H1 (cell line): ENCODE measurements around the gene GNG4. TPM values are rescaled to one million over a fixed set of nuclear protein-coding genes. Genes with fewer than 3 reads are reported as not detected.

Experiments
- CTCF ChIA-PET: fragments of 300-600 bp; sonication (Branson Sonifier 250); formaldehyde crosslinking; loops from one replicate; lab custom pipeline; 2021; ENCODE audit not compliant: partially characterized antibody; lab: Charles Lee
- POLR2A ChIA-PET: fragments of 300-600 bp; sonication (Branson Sonifier 250); formaldehyde crosslinking; loops from one replicate; lab custom pipeline; 2021; ENCODE audit warnings: inconsistent platforms; ENCODE audit not compliant: partially characterized antibody; lab: Charles Lee
- DNase-seq, 2 experiments: peaks; one replicate each; pipeline versions ENCODE4 v3.0.0 to v3.0.0-alpha.2; 2010 to 2022; ENCODE audit warnings: low spot score in 2 of 2, low read depth in 1 of 2, mixed read lengths in 1 of 2
- FAIRE-seq: peaks from 2 replicates; lab custom pipeline; 2011; peaks lifted over from hg19 to GRCh38; lab: Jason Lieb, UNC
- H2AFZ ChIP-seq: 2 replicates; pipeline ENCODE4 v1.8.1; 2012; ENCODE audit warnings: low read length, inconsistent platforms
- H2AK5ac ChIP-seq: 2 replicates; pipeline ENCODE4 v1.6.1; 2013; ENCODE audit warnings: low read depth, low read length
- H2BK120ac ChIP-seq: replicated peaks from 2 replicates; pipeline ENCODE3; 2013; ENCODE audit warnings: low read depth, low read length, inconsistent platforms
- H2BK12ac ChIP-seq: 2 replicates; pipeline ENCODE4 v1.6.1; 2013; ENCODE audit warnings: low read depth, low read length
- H2BK15ac ChIP-seq: 2 replicates; pipeline ENCODE4 v1.6.1; 2013; ENCODE audit warnings: low read length
- H2BK20ac ChIP-seq: 2 replicates; pipeline ENCODE4 v1.6.1; 2013; ENCODE audit warnings: low read length
- H2BK5ac ChIP-seq: 2 replicates; pipeline ENCODE4 v1.6.1; 2013; ENCODE audit warnings: low read depth, low read length
- H3K14ac ChIP-seq: 2 replicates; pipeline ENCODE4 v1.6.1; 2013; ENCODE audit warnings: inconsistent platforms; ENCODE audit not compliant: insufficient read length
- H3K18ac ChIP-seq: 2 replicates; pipeline ENCODE4 v1.6.1; 2013; ENCODE audit warnings: low read length; ENCODE audit errors: extremely low read depth
- H3K23ac ChIP-seq: 2 replicates; pipeline ENCODE4 v1.6.1; 2013; ENCODE audit warnings: inconsistent platforms; ENCODE audit not compliant: insufficient read length
- H3K23me2 ChIP-seq: 2 replicates; pipeline ENCODE4 v1.6.1; 2013; ENCODE audit warnings: low read depth, low read length
- H3K27ac ChIP-seq: 2 replicates; pipeline ENCODE4 v1.6.1; 2011; ENCODE audit warnings: low read depth, low read length, inconsistent platforms
- H3K27me3 ChIP-seq, 4 experiments: replicated peaks in 1 of 4; 1 replicate in 1 of 4; 2 replicates in 3 of 4; pipeline versions ENCODE4 v1.6.1 to v1.8.1; 2011 to 2013; ENCODE audit warnings: low read length in 3 of 4, mild to moderate bottlenecking in 3 of 4, inconsistent platforms in 2 of 4, mixed read lengths in 2 of 4, moderate library complexity in 1 of 4; ENCODE audit not compliant: control insufficient read depth in 3 of 4, insufficient read depth in 3 of 4; ENCODE audit errors: extremely low read depth in 1 of 4
- H3K36me3 ChIP-seq, 4 experiments: 2 replicates each; pipeline versions ENCODE4 v1.6.1 to v1.8.1; 2011 to 2013; ENCODE audit warnings: mild to moderate bottlenecking in 4 of 4, low read length in 3 of 4, moderate library complexity in 2 of 4, control low read depth in 1 of 4, inconsistent platforms in 1 of 4; ENCODE audit not compliant: insufficient read depth in 4 of 4, control insufficient read depth in 2 of 4
- H3K4ac ChIP-seq: replicated peaks from 2 replicates; pipeline ENCODE3; 2013; ENCODE audit warnings: low read length, low read depth, mixed read lengths, inconsistent platforms; ENCODE audit not compliant: insufficient read length
- H3K4me1 ChIP-seq, 4 experiments: replicated peaks in 1 of 4; 1 replicate in 1 of 4; 2 replicates in 3 of 4; pipeline versions ENCODE4 v1.6.1 to v1.8.1; 2011 to 2013; ENCODE audit warnings: low read length in 3 of 4, inconsistent platforms in 2 of 4, mixed read lengths in 1 of 4; ENCODE audit not compliant: insufficient read depth in 4 of 4, control insufficient read depth in 3 of 4
- H3K4me2 ChIP-seq, 2 experiments: 2 replicates each; pipeline versions ENCODE4 v1.6.1 to v1.8.1; 2011 to 2013; ENCODE audit warnings: low read depth in 2 of 2, low read length in 2 of 2, control low read depth in 1 of 2, inconsistent platforms in 1 of 2, mild to moderate bottlenecking in 1 of 2; ENCODE audit not compliant: insufficient read depth in 1 of 2
- H3K4me3 ChIP-seq, 4 experiments: fragments of 200-600, 300-600 bp in 1 of 4; sonication (generic), shearing (Covaris generic), sonication (Bioruptor Twin) in 1 of 4; 2 replicates each; pipeline versions ENCODE4 v1.5.1 to v1.8.1; 2011 to 2016; ENCODE audit warnings: low read length in 4 of 4, low read depth in 3 of 4, control low read depth in 2 of 4, inconsistent platforms in 2 of 4, mild to moderate bottlenecking in 2 of 4, mixed read lengths in 1 of 4, moderate library complexity in 1 of 4; ENCODE audit not compliant: insufficient read depth in 2 of 4; ENCODE audit errors: extremely low read depth in 1 of 4
- H3K56ac ChIP-seq: replicated peaks from 2 replicates; pipeline ENCODE3; 2013; ENCODE audit warnings: low read depth, mild to moderate bottlenecking, mixed read lengths, low read length, inconsistent platforms; ENCODE audit not compliant: insufficient read length
- H3K79me1 ChIP-seq: 2 replicates; pipeline ENCODE4 v1.6.1; 2013; ENCODE audit warnings: low read depth, low read length, control low read depth
- H3K79me2 ChIP-seq, 2 experiments: 2 replicates each; pipeline versions ENCODE4 v1.6.1 to v1.8.1; 2012 to 2013; ENCODE audit warnings: low read length in 2 of 2, mild to moderate bottlenecking in 2 of 2, inconsistent platforms in 1 of 2; ENCODE audit not compliant: insufficient read depth in 2 of 2, control insufficient read depth in 1 of 2
- H3K9ac ChIP-seq, 4 experiments: replicated peaks in 1 of 4; 1 replicate in 1 of 4; 2 replicates in 3 of 4; pipeline versions ENCODE4 v1.6.1 to v1.8.1; 2011 to 2013; ENCODE audit warnings: low read depth in 3 of 4, low read length in 3 of 4, control low read depth in 2 of 4, mild to moderate bottlenecking in 2 of 4, moderate library complexity in 2 of 4, inconsistent platforms in 1 of 4; ENCODE audit errors: extremely low read depth in 1 of 4
- H3K9me3 ChIP-seq, 2 experiments: 2 replicates each; pipeline versions ENCODE4 v1.6.1 to v1.8.1; 2012 to 2013; ENCODE audit warnings: mild to moderate bottlenecking in 2 of 2, moderate library complexity in 2 of 2, control low read depth in 1 of 2, inconsistent platforms in 1 of 2, low read depth in 1 of 2, low read length in 1 of 2, mixed read lengths in 1 of 2; ENCODE audit not compliant: insufficient read depth in 2 of 2
- H4K20me1 ChIP-seq, 2 experiments: replicated peaks in 1 of 2; 2 replicates each; pipeline versions ENCODE3 to v1.8.1; 2011 to 2013; ENCODE audit warnings: inconsistent platforms in 2 of 2, low read length in 2 of 2, mild to moderate bottlenecking in 1 of 2; ENCODE audit not compliant: insufficient read depth in 2 of 2, control insufficient read depth in 1 of 2
- H4K5ac ChIP-seq: 2 replicates; pipeline ENCODE4 v1.6.1; 2013; ENCODE audit warnings: low read length, low read depth, mixed read lengths, inconsistent platforms; ENCODE audit not compliant: insufficient read length
- H4K8ac ChIP-seq: 2 replicates; pipeline ENCODE4 v1.8.0; 2013; ENCODE audit warnings: mild to moderate bottlenecking, moderate library complexity, low read length, inconsistent platforms; ENCODE audit not compliant: insufficient read depth; ENCODE audit errors: extremely low read depth
- H4K91ac ChIP-seq: replicated peaks from 2 replicates; pipeline ENCODE3; 2013; ENCODE audit warnings: low read length, mixed read lengths, inconsistent platforms; ENCODE audit not compliant: insufficient read length
- ASH2L ChIP-seq: fragments of 200-600, 300-600 bp; sonication (generic); IDR thresholded peaks from one replicate; pipeline ENCODE4 v1.7.1; 2017; ENCODE audit warnings: low read length
- ATF2 ChIP-seq: IDR thresholded peaks from 2 replicates; pipeline ENCODE4 v1.6.1; 2012; ENCODE audit warnings: low read length, inconsistent platforms
- BRCA1 ChIP-seq: IDR thresholded peaks from 2 replicates; pipeline ENCODE4 v1.6.1; 2012; ENCODE audit warnings: low read depth, low read length, improper control_type of control experiment
- CREB1 ChIP-seq: IDR thresholded peaks from 2 replicates; pipeline ENCODE4 v1.6.1; 2012; ENCODE audit warnings: inconsistent platforms
- CTBP2 ChIP-seq: IDR thresholded peaks from 2 replicates; pipeline ENCODE4 v1.7.0; 2011; ENCODE audit warnings: borderline replicate concordance, mild to moderate bottlenecking, moderate library complexity, mixed read lengths, low read length; ENCODE audit not compliant: insufficient read depth, insufficient read length
- HDAC6 ChIP-seq: IDR thresholded peaks from one replicate; pipeline ENCODE4 v1.7.1; 2012; ENCODE audit warnings: low read depth, mild to moderate bottlenecking, inconsistent platforms, low read length, moderate library complexity
- JUN ChIP-seq: IDR thresholded peaks from 2 replicates; pipeline ENCODE4 v1.6.1; 2011; ENCODE audit warnings: low read depth, mild to moderate bottlenecking, improper control_type of control experiment, low read length
- KDM4A ChIP-seq: IDR thresholded peaks from one replicate; pipeline ENCODE4 v1.7.1; 2012; ENCODE audit warnings: low read depth, mild to moderate bottlenecking, moderate library complexity, low read length, inconsistent platforms; ENCODE audit not compliant: severe bottlenecking
- MAFK ChIP-seq: IDR thresholded peaks from 2 replicates; pipeline ENCODE4 v1.6.1; 2012; ENCODE audit warnings: low read depth, mild to moderate bottlenecking, improper control_type of control experiment, low read length
- POU5F1 ChIP-seq: IDR thresholded peaks from 2 replicates; pipeline ENCODE4 v1.6.1; 2011; ENCODE audit warnings: low read depth, mild to moderate bottlenecking, low read length, moderate library complexity
- RNF2 ChIP-seq: fragments of 200-900, 300-1000 bp; sonication (generic); IDR thresholded peaks from 2 replicates; pipeline ENCODE4 v1.7.1; 2016; ENCODE audit warnings: borderline replicate concordance, low read depth, mild to moderate bottlenecking, antibody characterized with exemption, low read length; ENCODE audit not compliant: poor library complexity, severe bottlenecking; ENCODE audit errors: missing control alignments
- TAF7 ChIP-seq: optimal IDR thresholded peaks from 2 replicates; pipeline ENCODE3; 2011; ENCODE audit warnings: low read depth, mild to moderate bottlenecking, inconsistent platforms, low read length, moderate library complexity, borderline replicate concordance
- ZNF274 ChIP-seq: IDR thresholded peaks from 2 replicates; pipeline ENCODE4 v1.7.0; 2012; ENCODE audit warnings: low read length, borderline replicate concordance; ENCODE audit errors: extremely low read depth
- WGBS, 2 experiments: shearing (Covaris generic) in 1 of 2; methylation state at CpG; one replicate each; pipeline versions ENCODE4 v1.1.6 to v1.1.7; 2013 to 2015; ENCODE audit warnings: low lambda C conversion rate in 2 of 2, mixed read lengths in 2 of 2, inconsistent platforms in 1 of 2, low coverage in 1 of 2, missing lambda C conversion rate in 1 of 2; ENCODE audit not compliant: insufficient replicate concordance in 2 of 2, insufficient coverage in 1 of 2, insufficient read length in 1 of 2; ENCODE audit errors: extremely low coverage in 1 of 2, missing lambda C conversion rate in 1 of 2; 5-methylcytosine and 5-hydroxymethylcytosine counted together
- polyA plus RNA-seq, 7 experiments: library from polyadenylated mRNA; depleted of rRNA in 3 of 7; stranded (reverse) in 5 of 7; unstranded in 2 of 7; fragments of >200 nt in 5 of 7; fragments of 200-250 nt in 2 of 7; gene quantifications; 1 replicate in 5 of 7; 2 replicates in 1 of 7; 4 replicates in 1 of 7; pipeline versions ENCODE4 v1.2.1 to v1.2.3, GENCODE V29; 2011 to 2013; ENCODE audit warnings: missing spikeins in 2 of 7, mixed read lengths in 2 of 7
- total RNA-seq: library from RNA; stranded (reverse); fragmentation: NEBNext Ultra II Directional; extraction: Animal tissue kit (Norgen Biotek cat#: 25700); gene quantifications from 2 replicates; pipeline ENCODE4 v1.2.1, GENCODE V29; 2021

GNG4 gene
- total and polyA plus RNA-seq, 2 of the 8 experiments (the other 6 are each of a cell fraction or from before 2014, with no cell fraction given): 95.5 to 96.8 TPM

- no peak overlapping the region for H2BK12ac ChIP-seq
- H4K20me1 ChIP-seq: no peaks in the 10 kb centered on the region
- no peak overlapping the region for H3K14ac ChIP-seq
- no peaks in the 10 kb centered on the region for H3K27me3 ChIP-seq
- H3K36me3 ChIP-seq: peaks cover 0 to 3% (median 0%) of the 10 kb centered on the region in 4 experiments; a peak in 2 of 8 replicates
- FAIRE-seq: no peak
- H3K4me3 ChIP-seq: no peak overlapping the region
- no peaks in the 10 kb centered on the region for H3K23me2 ChIP-seq
- H3K9me3 ChIP-seq: no peaks in the 10 kb centered on the region
- H2BK15ac ChIP-seq: no peak overlapping the region
- no peaks in the 10 kb centered on the region for H3K4me1 ChIP-seq
- H4K91ac ChIP-seq: no peak overlapping the region
- DNase-seq: no peak
- H3K23ac ChIP-seq: no peak overlapping the region
- H2BK5ac ChIP-seq: no peak overlapping the region
- WGBS, 2 experiments: 100% methylated on average over 2 of the region's 2 CpGs; no CpG with 5 or more reads in 1 of the 2 experiments
- CTCF ChIA-PET: interaction anchor here (1.2 to 2.2 kb wide), 2 partner anchors 9 to 17 kb away, joined by 4 to 6 read pairs; no protein-coding TSS in a partner anchor
- H3K79me2 ChIP-seq: no peaks in the 10 kb centered on the region
- H3K4ac ChIP-seq: no peak overlapping the region
- H3K4me2 ChIP-seq: no peak overlapping the region
- H2BK20ac ChIP-seq: no peak overlapping the region
- no peak overlapping the region for H4K8ac ChIP-seq
- H2AFZ ChIP-seq: no peak overlapping the region
- no peak overlapping the region for H3K27ac ChIP-seq
- no peak overlapping the region for H2AK5ac ChIP-seq
- POLR2A ChIA-PET: no interaction called here
- H3K18ac ChIP-seq: no peak overlapping the region
- no peak overlapping the region for H3K9ac ChIP-seq
- no peak overlapping the region for H3K56ac ChIP-seq
- H3K79me1 ChIP-seq: 0 out of 2 replicates have a peak, but pooled peaks cover 2% of the 10 kb centered on the region
- no peak overlapping the region for H4K5ac ChIP-seq
- no peak overlapping the region for H2BK120ac ChIP-seq
- no peak for TF ChIP-seq JUN
- no peak for TF ChIP-seq ASH2L
- TF ChIP-seq RNF2: no peak
- TF ChIP-seq POU5F1: no peak
- TF ChIP-seq MAFK: no peak
- no peak for TF ChIP-seq CREB1
- TF ChIP-seq ATF2: no peak
- TF ChIP-seq TAF7: no peak
- no peak for TF ChIP-seq BRCA1
- TF ChIP-seq HDAC6: no peak
- TF ChIP-seq KDM4A: no peak
- TF ChIP-seq ZNF274: no peak
- TF ChIP-seq CTBP2: no peak
Measured at GRCh38 chr1:235573880-235574279, 75.7 kb downstream of the GNG4 start.
